ENCODE measurements around the gene WWOX. TPM values are rescaled to one million over a fixed set of nuclear protein-coding genes. Genes with fewer than 3 reads are reported as not detected.

Gene WWOX
- polyA plus RNA-seq, 1 donor from 2014 or later, result 25.6 TPM

- no peaks in the 10 kb centered on the region for H3K9me2 ChIP-seq (ENCODE audit: insufficient read depth, low read length)
- no peak overlapping the region for H3K27ac ChIP-seq (ENCODE audit: low read length)
- H3K79me2 ChIP-seq (replicated peaks; ENCODE audit: insufficient read depth, low read length), result no peaks in the 10 kb centered on the region
- no peak overlapping the region for H3K9ac ChIP-seq (ENCODE audit: low read length)
- TF ChIP-seq EP300 (conservative IDR thresholded peaks at IDR 0.05; ENCODE audit: poor library complexity, severe bottlenecking) (no peak), EZH2 (IDR thresholded peaks at IDR 0.05; ENCODE audit: borderline replicate concordance, insufficient read depth, low read length, poor library complexity, severe bottlenecking) (no peak), REST (IDR thresholded peaks at IDR 0.05; ENCODE audit: borderline replicate concordance) (no peak), TAF1 (IDR thresholded peaks at IDR 0.05; ENCODE audit: low read depth) (no peak), MXI1 (conservative IDR thresholded peaks at IDR 0.05; ENCODE audit: poor library complexity, severe bottlenecking) (no peak), POLR2AphosphoS5 (IDR thresholded peaks at IDR 0.05) (no peak), SMC3 (conservative IDR thresholded peaks at IDR 0.05; ENCODE audit: poor library complexity) (no peak), CTCF (IDR thresholded peaks at IDR 0.05; ENCODE audit: poor library complexity, severe bottlenecking) (no peak)
- H4K20me1 ChIP-seq (ENCODE audit: insufficient read depth), result no peaks in the 10 kb centered on the region
- no peaks in the 10 kb centered on the region for H3K27me3 ChIP-seq (ENCODE audit: insufficient read depth, low read depth, low read length)
- no peaks in the 10 kb centered on the region for H3K36me3 ChIP-seq (ENCODE audit: insufficient read depth, low read length)
- no peaks in the 10 kb centered on the region for H3K9me3 ChIP-seq (ENCODE audit: low read length)
- H2AFZ ChIP-seq (ENCODE audit: low read depth, low read length), result no peak overlapping the region
- H3F3A ChIP-seq (ENCODE audit: insufficient read depth, low read length, poor library complexity, severe bottlenecking), result no peaks in the 10 kb centered on the region
- no peak overlapping the region for H3K4me3 ChIP-seq (ENCODE audit: low read length)
- H3K4me2 ChIP-seq (ENCODE audit: low read length), result no peak overlapping the region
These were observed 909.4 kb downstream of the WWOX start for GRCh38 chr16:79008869-79009179.

GRCh38 chr16:79009896-79010295, 910.4 kb downstream of the WWOX start:
- Histone ChIP-seq H3F3A (ENCODE audit: insufficient read depth, low read length, poor library complexity, severe bottlenecking) (no peaks in the 10 kb centered on the region), H3K9me3 (ENCODE audit: low read length) (no peaks in the 10 kb centered on the region), H3K27ac (ENCODE audit: low read length) (no peak overlapping the region)

More at GRCh38 chr16:79009896-79010295, 910.4 kb downstream of the WWOX start:
- H3K4me3 ChIP-seq (ENCODE audit: low read length), result no peak overlapping the region
- TF ChIP-seq REST (IDR thresholded peaks at IDR 0.05; ENCODE audit: borderline replicate concordance), result no peak
- TF ChIP-seq RAD21 (conservative IDR thresholded peaks at IDR 0.05), result no peak
- no peak for TF ChIP-seq EP300 (conservative IDR thresholded peaks at IDR 0.05; ENCODE audit: poor library complexity, severe bottlenecking)
- no peak for TF ChIP-seq MXI1 (conservative IDR thresholded peaks at IDR 0.05; ENCODE audit: poor library complexity, severe bottlenecking)
- TF ChIP-seq TAF1 (IDR thresholded peaks at IDR 0.05; ENCODE audit: low read depth), result no peak
- TF ChIP-seq POLR2AphosphoS5 (IDR thresholded peaks at IDR 0.05), result no peak
- no peak for TF ChIP-seq CTCF (IDR thresholded peaks at IDR 0.05; ENCODE audit: poor library complexity, severe bottlenecking)
- no peak overlapping the region for H3K4me2 ChIP-seq (ENCODE audit: low read length)
- H3K9me2 ChIP-seq (ENCODE audit: insufficient read depth, low read length), result no peaks in the 10 kb centered on the region
- no peaks in the 10 kb centered on the region for H3K36me3 ChIP-seq (ENCODE audit: insufficient read depth, low read length)
- no peak overlapping the region for H3K9ac ChIP-seq (ENCODE audit: low read length)
- H3K79me2 ChIP-seq (replicated peaks; ENCODE audit: insufficient read depth, low read length), result no peaks in the 10 kb centered on the region
- no peaks in the 10 kb centered on the region for H3K27me3 ChIP-seq (ENCODE audit: insufficient read depth, low read depth, low read length)
- H2AFZ ChIP-seq (ENCODE audit: low read depth, low read length), result no peak overlapping the region
- no peaks in the 10 kb centered on the region for H4K20me1 ChIP-seq (ENCODE audit: insufficient read depth)

All from neural cell (in vitro differentiated cells).